Caco-2 (cell line): ENCODE data around the gene MIOS. TPM values are rescaled to one million over a fixed set of nuclear protein-coding genes. Genes with fewer than 3 reads are reported as not detected.

Source experiments
- BruUV-seq: library from RNA; stranded (reverse); fragments of 400-500 nt; replicated peaks from 2 replicates; lab custom pipeline; 2021; lab: Mats Ljungman, UMichigan
- CTCF ChIA-PET: fragments of 300-600 bp; sonication (Branson Sonifier 250); formaldehyde crosslinking; loops from one replicate; lab custom pipeline; 2022; ENCODE audit warnings: antibody characterized with exemption; lab: Charles Lee
- POLR2A ChIA-PET: fragments of 300-600 bp; sonication (Branson Sonifier 250); formaldehyde crosslinking; loops from one replicate; lab custom pipeline; 2022; ENCODE audit warnings: antibody characterized with exemption; lab: Charles Lee
- DNase-seq, 2 experiments: peaks; one replicate each; pipeline versions ENCODE4 v3.0.0 to v3.0.0-alpha.2; 2020 to 2022
- H3K27me3 ChIP-seq: replicated peaks from 2 replicates; pipeline ENCODE4 v1.6.0; 2011; ENCODE audit warnings: low read length; ENCODE audit not compliant: control insufficient read depth, insufficient read depth
- H3K36me3 ChIP-seq: 2 replicates; pipeline ENCODE4 v1.5.1; 2011; ENCODE audit warnings: low read length; ENCODE audit not compliant: control insufficient read depth, insufficient read depth
- H3K4me1 ChIP-seq: fragments of 250-450 bp; sonication (Bioruptor Pico); 2 replicates; pipeline ENCODE4 v1.5.1; 2020; ENCODE audit warnings: mild to moderate bottlenecking
- H3K4me3 ChIP-seq: 2 replicates; pipeline ENCODE4 v1.5.1; 2011; ENCODE audit warnings: low read depth, mild to moderate bottlenecking, control low read depth, low read length
- H3K9me3 ChIP-seq: fragments of 250-450 bp; sonication (Bioruptor Pico); 2 replicates; pipeline ENCODE4 v1.5.1; 2020; ENCODE audit warnings: mild to moderate bottlenecking, moderate library complexity
- H3K27ac Mint-ChIP-seq: one replicate; pipeline ENCODE4 v1.8.0; 2022; ENCODE audit warnings: mixed read lengths; ENCODE audit not compliant: unreplicated experiment
- H3K27me3 Mint-ChIP-seq: one replicate; pipeline ENCODE4 v1.8.0; 2022; ENCODE audit warnings: mixed read lengths; ENCODE audit not compliant: insufficient read depth, unreplicated experiment
- H3K36me3 Mint-ChIP-seq: one replicate; pipeline ENCODE4 v1.8.0; 2022; ENCODE audit warnings: mild to moderate bottlenecking, mixed read lengths; ENCODE audit not compliant: insufficient read depth, unreplicated experiment
- H3K4me1 Mint-ChIP-seq: one replicate; pipeline ENCODE4 v1.8.0; 2022; ENCODE audit warnings: low read depth, mixed read lengths; ENCODE audit not compliant: unreplicated experiment
- H3K4me3 Mint-ChIP-seq: one replicate; pipeline ENCODE4 v1.8.0; 2022; ENCODE audit warnings: mild to moderate bottlenecking, moderate library complexity, mixed read lengths; ENCODE audit not compliant: unreplicated experiment
- H3K9me3 Mint-ChIP-seq: one replicate; pipeline ENCODE4 v1.8.0; 2022; ENCODE audit warnings: mixed read lengths; ENCODE audit not compliant: unreplicated experiment
- intact Hi-C: fragments of 100-400 bp; cut with micrococcal nuclease; formaldehyde crosslinking; loops from one replicate; pipeline ENCODE4 v1.10.0; 2022; ENCODE audit not compliant: unreplicated experiment
- total RNA-seq: library from RNA; stranded (reverse); gene quantifications from 2 replicates; pipeline ENCODE4 v1.2.3, GENCODE V29; 2022
- TF ChIP-seq, protein P1 (sequence below), 2 experiments: fragments of 200-600 bp in 1 of 2; IDR thresholded peaks; 1 replicate in 1 of 2; 2 replicates in 1 of 2; pipeline versions ENCODE4 v1.5.1 to v1.8.0; 2011 to 2022; ENCODE audit warnings: antibody characterized with exemption in 1 of 2, control low read depth in 1 of 2, inconsistent platforms in 1 of 2, low read depth in 1 of 2, low read length in 1 of 2, mild to moderate bottlenecking in 1 of 2, moderate library complexity in 1 of 2; ENCODE audit not compliant: insufficient read depth in 1 of 2, severe bottlenecking in 1 of 2, unreplicated experiment in 1 of 2

MIOS gene
- total RNA-seq, 1 experiment from 2014 or later: 37.3 TPM

- Histone ChIP-seq H3K36me3 (no peaks in the 10 kb centered on the region), H3K27me3 (no peaks in the 10 kb centered on the region), H3K9me3 (no peaks in the 10 kb centered on the region), H3K4me3 (no peak overlapping the region), H3K4me1 (no peaks in the 10 kb centered on the region)
- POLR2A ChIA-PET: no interaction called here
- Mint-ChIP-seq H3K27ac (no peak overlapping the region), H3K36me3 (peaks cover 7% of the 10 kb centered on the region), H3K9me3 (no peaks in the 10 kb centered on the region), H3K4me1 (no peaks in the 10 kb centered on the region), H3K27me3 (no peaks in the 10 kb centered on the region), H3K4me3 (no peak overlapping the region)
- intact Hi-C loops: no loop called here
- TF ChIP-seq, protein P1, sequence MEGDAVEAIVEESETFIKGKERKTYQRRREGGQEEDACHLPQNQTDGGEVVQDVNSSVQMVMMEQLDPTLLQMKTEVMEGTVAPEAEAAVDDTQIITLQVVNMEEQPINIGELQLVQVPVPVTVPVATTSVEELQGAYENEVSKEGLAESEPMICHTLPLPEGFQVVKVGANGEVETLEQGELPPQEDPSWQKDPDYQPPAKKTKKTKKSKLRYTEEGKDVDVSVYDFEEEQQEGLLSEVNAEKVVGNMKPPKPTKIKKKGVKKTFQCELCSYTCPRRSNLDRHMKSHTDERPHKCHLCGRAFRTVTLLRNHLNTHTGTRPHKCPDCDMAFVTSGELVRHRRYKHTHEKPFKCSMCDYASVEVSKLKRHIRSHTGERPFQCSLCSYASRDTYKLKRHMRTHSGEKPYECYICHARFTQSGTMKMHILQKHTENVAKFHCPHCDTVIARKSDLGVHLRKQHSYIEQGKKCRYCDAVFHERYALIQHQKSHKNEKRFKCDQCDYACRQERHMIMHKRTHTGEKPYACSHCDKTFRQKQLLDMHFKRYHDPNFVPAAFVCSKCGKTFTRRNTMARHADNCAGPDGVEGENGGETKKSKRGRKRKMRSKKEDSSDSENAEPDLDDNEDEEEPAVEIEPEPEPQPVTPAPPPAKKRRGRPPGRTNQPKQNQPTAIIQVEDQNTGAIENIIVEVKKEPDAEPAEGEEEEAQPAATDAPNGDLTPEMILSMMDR (IDR thresholded peaks at IDR 0.05; ENCODE audit: insufficient read depth in 1 of 2, low read depth in 1 of 2, low read length in 1 of 2, severe bottlenecking in 1 of 2, unreplicated experiment in 1 of 2): no peak
- BruUV-seq: no TSS peak
- DNase-seq: no peak
- CTCF ChIA-PET: no interaction called here
Observed at GRCh38 chr7:7550663-7551062, 16.0 kb upstream of the MIOS start.

GRCh38 chr7:7552199-7552598, 14.5 kb upstream of the MIOS start:
- POLR2A ChIA-PET: no interaction called here
- no TSS peak for BruUV-seq
- peaks cover 7% of the 10 kb centered on the region for H3K36me3 Mint-ChIP-seq

GRCh38 chr7:7553386-7553785, 13.3 kb upstream of the MIOS start:
- peaks cover 3% of the 10 kb centered on the region for H3K9me3 Mint-ChIP-seq
- H3K27me3 ChIP-seq: no peaks in the 10 kb centered on the region
- TF ChIP-seq, protein P1 (IDR thresholded peaks at IDR 0.05; ENCODE audit: insufficient read depth in 1 of 2, low read depth in 1 of 2, low read length in 1 of 2, severe bottlenecking in 1 of 2, unreplicated experiment in 1 of 2): no peak
- H3K9me3 ChIP-seq: no peaks in the 10 kb centered on the region
- H3K27me3 Mint-ChIP-seq: no peaks in the 10 kb centered on the region
- no peak overlapping the region for H3K4me3 ChIP-seq
- intact Hi-C loops: no loop called here
- ChIA-PET CTCF (no interaction called here), POLR2A (no interaction called here)
- BruUV-seq: no TSS peak
- no peaks in the 10 kb centered on the region for H3K4me1 Mint-ChIP-seq
- no peak for DNase-seq
- H3K4me3 Mint-ChIP-seq: no peak overlapping the region
- no peak overlapping the region for H3K27ac Mint-ChIP-seq
- peaks cover 7% of the 10 kb centered on the region for H3K36me3 Mint-ChIP-seq
- H3K36me3 ChIP-seq: no peaks in the 10 kb centered on the region
- no peaks in the 10 kb centered on the region for H3K4me1 ChIP-seq

More at GRCh38 chr7:7552199-7552598, 14.5 kb upstream of the MIOS start:
- no peaks in the 10 kb centered on the region for H3K9me3 Mint-ChIP-seq
- Histone ChIP-seq H3K27me3 (no peaks in the 10 kb centered on the region), H3K36me3 (no peaks in the 10 kb centered on the region), H3K4me3 (no peak overlapping the region), H3K4me1 (no peaks in the 10 kb centered on the region), H3K9me3 (no peaks in the 10 kb centered on the region)
- H3K27ac Mint-ChIP-seq: no peak overlapping the region
- CTCF ChIA-PET: no interaction called here
- H3K4me1 Mint-ChIP-seq: no peaks in the 10 kb centered on the region
- no peaks in the 10 kb centered on the region for H3K27me3 Mint-ChIP-seq
- intact Hi-C loops: no loop called here
- TF ChIP-seq, protein P1 (IDR thresholded peaks at IDR 0.05; ENCODE audit: insufficient read depth in 1 of 2, low read depth in 1 of 2, low read length in 1 of 2, severe bottlenecking in 1 of 2, unreplicated experiment in 1 of 2): no peak
- no peak overlapping the region for H3K4me3 Mint-ChIP-seq
- DNase-seq: no peak
